HEK293 (cell line): ENCODE data around the gene RNPS1.

Experiments
- KLF10 ChIP-seq: fragments of 450-650 bp; IDR thresholded peaks from 2 replicates; pipeline ENCODE4 v1.5.1; 2018; ENCODE audit warnings: missing biosample characterization, mild to moderate bottlenecking, missing genetic modification characterization
- YY1 ChIP-seq: fragments of 450-650 bp; formaldehyde crosslinking; IDR thresholded peaks from 2 replicates; pipeline ENCODE4 v1.5.1; 2018; ENCODE audit warnings: missing biosample characterization, missing genetic modification characterization
- ZNF132 ChIP-seq: fragments of 450-650 bp; formaldehyde crosslinking; IDR thresholded peaks from 2 replicates; pipeline ENCODE4 v1.5.1; 2017; ENCODE audit warnings: missing biosample characterization, missing genetic modification characterization, borderline replicate concordance
- ZNF292 ChIP-seq: fragments of 450-650 bp; formaldehyde crosslinking; IDR thresholded peaks from 2 replicates; pipeline ENCODE4 v1.5.1; 2016; ENCODE audit warnings: low read depth, missing biosample characterization, missing genetic modification characterization, borderline replicate concordance
- ZNF341 ChIP-seq: fragments of 450-650 bp; formaldehyde crosslinking; IDR thresholded peaks from 2 replicates; pipeline ENCODE4; 2016; ENCODE audit warnings: low read depth, missing biosample characterization, missing genetic modification characterization
- ZNF48 ChIP-seq: fragments of 450-650 bp; formaldehyde crosslinking; IDR thresholded peaks from 2 replicates; pipeline ENCODE4 v1.5.1; 2016; ENCODE audit warnings: missing biosample characterization, missing genetic modification characterization
- ZNF660 ChIP-seq: fragments of 450-650 bp; IDR thresholded peaks from 2 replicates; pipeline ENCODE4 v1.5.1; 2018; ENCODE audit warnings: missing biosample characterization, mild to moderate bottlenecking, missing genetic modification characterization
- ZNF785 ChIP-seq: fragments of 450-650 bp; formaldehyde crosslinking; IDR thresholded peaks from 2 replicates; pipeline ENCODE4 v1.5.1; 2016; ENCODE audit warnings: missing biosample characterization, missing genetic modification characterization
- TF ChIP-seq, protein P1 (sequence below): fragments of 450-650 bp; formaldehyde crosslinking; IDR thresholded peaks from 2 replicates; pipeline ENCODE4 v1.5.1; 2016; ENCODE audit warnings: missing biosample characterization, missing genetic modification characterization
- TF ChIP-seq, protein P2 (sequence below): fragments of 450-650 bp; formaldehyde crosslinking; IDR thresholded peaks from 2 replicates; pipeline ENCODE4 v1.5.1; 2017; ENCODE audit warnings: missing biosample characterization, missing genetic modification characterization

- no peak for TF ChIP-seq ZNF132
- TF ChIP-seq ZNF292 (tag by site-specific recombination) = no peak
- TF ChIP-seq, protein P1, sequence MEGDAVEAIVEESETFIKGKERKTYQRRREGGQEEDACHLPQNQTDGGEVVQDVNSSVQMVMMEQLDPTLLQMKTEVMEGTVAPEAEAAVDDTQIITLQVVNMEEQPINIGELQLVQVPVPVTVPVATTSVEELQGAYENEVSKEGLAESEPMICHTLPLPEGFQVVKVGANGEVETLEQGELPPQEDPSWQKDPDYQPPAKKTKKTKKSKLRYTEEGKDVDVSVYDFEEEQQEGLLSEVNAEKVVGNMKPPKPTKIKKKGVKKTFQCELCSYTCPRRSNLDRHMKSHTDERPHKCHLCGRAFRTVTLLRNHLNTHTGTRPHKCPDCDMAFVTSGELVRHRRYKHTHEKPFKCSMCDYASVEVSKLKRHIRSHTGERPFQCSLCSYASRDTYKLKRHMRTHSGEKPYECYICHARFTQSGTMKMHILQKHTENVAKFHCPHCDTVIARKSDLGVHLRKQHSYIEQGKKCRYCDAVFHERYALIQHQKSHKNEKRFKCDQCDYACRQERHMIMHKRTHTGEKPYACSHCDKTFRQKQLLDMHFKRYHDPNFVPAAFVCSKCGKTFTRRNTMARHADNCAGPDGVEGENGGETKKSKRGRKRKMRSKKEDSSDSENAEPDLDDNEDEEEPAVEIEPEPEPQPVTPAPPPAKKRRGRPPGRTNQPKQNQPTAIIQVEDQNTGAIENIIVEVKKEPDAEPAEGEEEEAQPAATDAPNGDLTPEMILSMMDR = no peak
- TF ChIP-seq ZNF48 (tag by site-specific recombination) = no peak
- no peak for TF ChIP-seq ZNF341 (tag by site-specific recombination)
- TF ChIP-seq KLF10 (tag by site-specific recombination) = no peak
- TF ChIP-seq, protein P2, sequence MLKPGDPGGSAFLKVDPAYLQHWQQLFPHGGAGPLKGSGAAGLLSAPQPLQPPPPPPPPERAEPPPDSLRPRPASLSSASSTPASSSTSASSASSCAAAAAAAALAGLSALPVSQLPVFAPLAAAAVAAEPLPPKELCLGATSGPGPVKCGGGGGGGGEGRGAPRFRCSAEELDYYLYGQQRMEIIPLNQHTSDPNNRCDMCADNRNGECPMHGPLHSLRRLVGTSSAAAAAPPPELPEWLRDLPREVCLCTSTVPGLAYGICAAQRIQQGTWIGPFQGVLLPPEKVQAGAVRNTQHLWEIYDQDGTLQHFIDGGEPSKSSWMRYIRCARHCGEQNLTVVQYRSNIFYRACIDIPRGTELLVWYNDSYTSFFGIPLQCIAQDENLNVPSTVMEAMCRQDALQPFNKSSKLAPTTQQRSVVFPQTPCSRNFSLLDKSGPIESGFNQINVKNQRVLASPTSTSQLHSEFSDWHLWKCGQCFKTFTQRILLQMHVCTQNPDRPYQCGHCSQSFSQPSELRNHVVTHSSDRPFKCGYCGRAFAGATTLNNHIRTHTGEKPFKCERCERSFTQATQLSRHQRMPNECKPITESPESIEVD = no peak
- no peak for TF ChIP-seq YY1 (tag by site-specific recombination)
- TF ChIP-seq ZNF660 (tag by site-specific recombination) = no peak
- TF ChIP-seq ZNF785 (tag by site-specific recombination) = no peak
These were observed 17.1 kb upstream of the RNPS1 start for GRCh38 chr16:2284797-2285576.
